Epithelial cell of esophagus (primary cell): ENCODE data around the gene NHERF1.
A peak's percentile ranks its signal among the peaks of the same experiment; 100 is the strongest.

Experiments
- DNase-seq: peaks from one replicate; pipeline ENCODE4 v3.0.0; 2010; ENCODE audit warnings: low read depth
- H3K4me3 ChIP-seq: 2 replicates; pipeline ENCODE4 v1.5.1; 2011; ENCODE audit warnings: mild to moderate bottlenecking, low read length, control low read depth
- CTCF ChIP-seq: IDR thresholded peaks from 2 replicates; pipeline ENCODE4 v1.5.1; 2011; ENCODE audit warnings: low read depth, mild to moderate bottlenecking, low read length, control low read depth, inconsistent platforms; ENCODE audit not compliant: insufficient read depth; ENCODE audit errors: missing control alignments

NHERF1 gene

GRCh38 chr17:74759941-74760340 is 11.5 kb downstream of the NHERF1 start:
- no peak overlapping the region for H3K4me3 ChIP-seq
- TF ChIP-seq CTCF, result no peak
- DNase-seq, result peak; percentile 88

GRCh38 chr17:74760404-74761105 is 12.1 kb downstream of the NHERF1 start:
- TF ChIP-seq CTCF, result no peak
- DNase-seq, result peak; percentile 86
- no peak overlapping the region for H3K4me3 ChIP-seq

- TF ChIP-seq CTCF, result no peak
- no peak overlapping the region for H3K4me3 ChIP-seq
- no peak for DNase-seq
Measured at GRCh38 chr17:74761419-74761818, 13.0 kb downstream of the NHERF1 start.

GRCh38 chr17:74761931-74762330 is 13.5 kb downstream of the NHERF1 start:
- no peak for DNase-seq
- no peak overlapping the region for H3K4me3 ChIP-seq
- no peak for TF ChIP-seq CTCF

GRCh38 chr17:74763565-74764387 is 15.3 kb downstream of the NHERF1 start:
- TF ChIP-seq CTCF, result no peak
- no peak for DNase-seq

GRCh38 chr17:74764751-74765286 is 16.4 kb downstream of the NHERF1 start:
- TF ChIP-seq CTCF, result no peak
- no peak overlapping the region for H3K4me3 ChIP-seq
- DNase-seq, result no peak

More at GRCh38 chr17:74763565-74764387, 15.3 kb downstream of the NHERF1 start:
- no peak overlapping the region for H3K4me3 ChIP-seq
